ENCODE data around the gene PXN.

GRCh38 chr12:120278137-120279069, 12.9 kb upstream of the PXN start:
- TF ChIP-seq SUZ12 (IDR thresholded peaks at IDR 0.05; ENCODE audit: extremely low read depth, insufficient read depth, insufficient read length) (no peak), YY1 (IDR thresholded peaks at IDR 0.05; ENCODE audit: insufficient read depth, insufficient read length) (no peak), ZNF274 (IDR thresholded peaks at IDR 0.05; ENCODE audit: low read depth, low read length) (no peak)
